ENCODE measurements around the gene OXNAD1.

DNA sequence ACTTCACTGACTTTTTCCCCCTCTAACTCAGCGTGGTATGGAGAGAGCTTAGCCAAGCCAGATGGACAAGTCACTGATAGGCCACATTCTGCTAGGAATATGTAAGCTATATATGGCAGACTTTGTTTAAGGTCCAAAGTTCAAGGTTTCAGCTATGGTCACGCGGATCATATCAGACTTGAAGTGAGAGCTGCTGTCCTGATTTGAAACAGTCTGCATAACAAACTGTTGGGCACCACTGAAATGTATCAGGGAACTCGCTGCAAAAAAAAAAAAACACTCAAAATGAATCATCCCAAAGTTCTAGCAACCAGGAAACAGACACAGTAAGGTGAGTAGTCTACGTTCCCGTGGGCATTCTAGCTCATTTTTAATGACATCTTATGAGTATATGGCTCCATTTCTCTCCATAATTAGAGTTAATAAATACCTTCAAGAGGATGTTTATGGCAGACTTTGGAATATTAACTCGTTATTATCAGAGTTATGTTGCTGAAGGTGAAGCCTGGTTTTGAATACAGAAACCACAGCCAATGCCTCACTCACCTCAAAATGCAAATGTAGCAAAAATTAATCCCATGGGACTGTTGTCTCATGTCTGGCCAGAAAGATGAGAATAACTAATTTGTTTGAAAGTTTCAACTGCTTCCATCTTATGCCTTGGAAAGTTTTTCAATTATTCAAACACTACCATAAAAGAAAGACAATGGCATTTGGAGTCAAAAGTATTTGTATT lies 12.6 kb upstream of the OXNAD1 start:
- TF ChIP-seq, protein P1, sequence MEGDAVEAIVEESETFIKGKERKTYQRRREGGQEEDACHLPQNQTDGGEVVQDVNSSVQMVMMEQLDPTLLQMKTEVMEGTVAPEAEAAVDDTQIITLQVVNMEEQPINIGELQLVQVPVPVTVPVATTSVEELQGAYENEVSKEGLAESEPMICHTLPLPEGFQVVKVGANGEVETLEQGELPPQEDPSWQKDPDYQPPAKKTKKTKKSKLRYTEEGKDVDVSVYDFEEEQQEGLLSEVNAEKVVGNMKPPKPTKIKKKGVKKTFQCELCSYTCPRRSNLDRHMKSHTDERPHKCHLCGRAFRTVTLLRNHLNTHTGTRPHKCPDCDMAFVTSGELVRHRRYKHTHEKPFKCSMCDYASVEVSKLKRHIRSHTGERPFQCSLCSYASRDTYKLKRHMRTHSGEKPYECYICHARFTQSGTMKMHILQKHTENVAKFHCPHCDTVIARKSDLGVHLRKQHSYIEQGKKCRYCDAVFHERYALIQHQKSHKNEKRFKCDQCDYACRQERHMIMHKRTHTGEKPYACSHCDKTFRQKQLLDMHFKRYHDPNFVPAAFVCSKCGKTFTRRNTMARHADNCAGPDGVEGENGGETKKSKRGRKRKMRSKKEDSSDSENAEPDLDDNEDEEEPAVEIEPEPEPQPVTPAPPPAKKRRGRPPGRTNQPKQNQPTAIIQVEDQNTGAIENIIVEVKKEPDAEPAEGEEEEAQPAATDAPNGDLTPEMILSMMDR (IDR thresholded peaks at IDR 0.05) = no peak
- no peak for TF ChIP-seq POLR2AphosphoS5 (IDR thresholded peaks at IDR 0.05)
- no peak for TF ChIP-seq POLR2A (IDR thresholded peaks at IDR 0.05)
